H1 (cell line): ENCODE data around the gene WDFY3. TPM values are rescaled to one million over a fixed set of nuclear protein-coding genes. Genes with fewer than 3 reads are reported as not detected.

ENCODE experiments used
- CHD2 ChIP-seq: IDR thresholded peaks from 2 replicates; pipeline ENCODE4 v1.6.1; 2012; ENCODE audit warnings: low read length, improper control_type of control experiment
- SP1 ChIP-seq: IDR thresholded peaks from 2 replicates; pipeline ENCODE4 v1.6.1; 2011; ENCODE audit warnings: low read depth, low read length
- SP4 ChIP-seq: IDR thresholded peaks from 2 replicates; pipeline ENCODE4 v1.6.1; 2012; ENCODE audit warnings: low read length, inconsistent platforms
- SUZ12 ChIP-seq: fragments of 200-600 bp; sonication (generic); IDR thresholded peaks from 2 replicates; pipeline ENCODE4 v1.6.1; 2012; ENCODE audit warnings: mild to moderate bottlenecking, inconsistent platforms, low read length, moderate library complexity, mixed read lengths
- TEAD4 ChIP-seq: IDR thresholded peaks from 2 replicates; pipeline ENCODE4 v1.6.1; 2012; ENCODE audit warnings: low read depth, low read length, inconsistent platforms, mixed read lengths
- USF2 ChIP-seq: IDR thresholded peaks from 2 replicates; pipeline ENCODE4 v1.6.1; 2011; ENCODE audit warnings: low read length, improper control_type of control experiment
- polyA plus RNA-seq, 7 experiments: library from polyadenylated mRNA; depleted of rRNA in 3 of 7; stranded (reverse) in 5 of 7; unstranded in 2 of 7; fragments of >200 nt in 5 of 7; fragments of 200-250 nt in 2 of 7; gene quantifications; 1 replicate in 5 of 7; 2 replicates in 1 of 7; 4 replicates in 1 of 7; pipeline versions ENCODE4 v1.2.1 to v1.2.3, GENCODE V29; 2011 to 2013; ENCODE audit warnings: missing spikeins in 2 of 7, mixed read lengths in 2 of 7
- total RNA-seq: library from RNA; stranded (reverse); fragmentation: NEBNext Ultra II Directional; extraction: Animal tissue kit (Norgen Biotek cat#: 25700); gene quantifications from 2 replicates; pipeline ENCODE4 v1.2.1, GENCODE V29; 2021

The WDFY3 gene
- total and polyA plus RNA-seq, 2 of the 8 experiments (the other 6 are each of a cell fraction or from before 2014, with no cell fraction given), result 25.6 to 62.4 TPM

GRCh38 chr4:84920617-84921016 is 45.9 kb downstream of the WDFY3 start (continued):
- TF ChIP-seq SUZ12 (no peak), SP4 (no peak), SP1 (no peak), TEAD4 (no peak), USF2 (no peak), CHD2 (no peak)
- TF ChIP-seq, all 59 proteins: peak for 0
